ENCODE data around the gene ZNF438.

DNA sequence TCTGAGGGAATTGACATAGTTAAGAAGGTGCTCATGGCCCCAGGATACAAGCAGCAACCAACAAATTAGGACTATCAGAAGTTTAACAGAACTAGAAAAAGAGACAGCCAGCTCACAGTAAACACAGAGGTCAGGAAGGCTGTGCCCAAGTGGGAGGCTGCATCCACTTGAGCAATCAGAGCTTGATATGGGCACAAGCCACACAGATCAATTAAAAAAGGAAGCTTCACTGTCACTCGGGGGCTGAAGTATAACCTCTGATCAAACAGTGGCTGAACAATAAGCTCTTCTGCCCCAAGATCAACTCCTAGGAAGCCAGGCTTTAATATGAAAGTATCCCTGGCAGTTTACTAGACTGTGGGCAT is 40.0 kb downstream of the ZNF438 start:
- TF ChIP-seq, protein P1, sequence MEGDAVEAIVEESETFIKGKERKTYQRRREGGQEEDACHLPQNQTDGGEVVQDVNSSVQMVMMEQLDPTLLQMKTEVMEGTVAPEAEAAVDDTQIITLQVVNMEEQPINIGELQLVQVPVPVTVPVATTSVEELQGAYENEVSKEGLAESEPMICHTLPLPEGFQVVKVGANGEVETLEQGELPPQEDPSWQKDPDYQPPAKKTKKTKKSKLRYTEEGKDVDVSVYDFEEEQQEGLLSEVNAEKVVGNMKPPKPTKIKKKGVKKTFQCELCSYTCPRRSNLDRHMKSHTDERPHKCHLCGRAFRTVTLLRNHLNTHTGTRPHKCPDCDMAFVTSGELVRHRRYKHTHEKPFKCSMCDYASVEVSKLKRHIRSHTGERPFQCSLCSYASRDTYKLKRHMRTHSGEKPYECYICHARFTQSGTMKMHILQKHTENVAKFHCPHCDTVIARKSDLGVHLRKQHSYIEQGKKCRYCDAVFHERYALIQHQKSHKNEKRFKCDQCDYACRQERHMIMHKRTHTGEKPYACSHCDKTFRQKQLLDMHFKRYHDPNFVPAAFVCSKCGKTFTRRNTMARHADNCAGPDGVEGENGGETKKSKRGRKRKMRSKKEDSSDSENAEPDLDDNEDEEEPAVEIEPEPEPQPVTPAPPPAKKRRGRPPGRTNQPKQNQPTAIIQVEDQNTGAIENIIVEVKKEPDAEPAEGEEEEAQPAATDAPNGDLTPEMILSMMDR (IDR thresholded peaks at IDR 0.05), result no peak
- TF ChIP-seq POLR2AphosphoS5 (IDR thresholded peaks at IDR 0.05; ENCODE audit: low read depth, low read length), result no peak
- no peak for TF ChIP-seq TCF7L2 (IDR thresholded peaks at IDR 0.05; ENCODE audit: low read depth, low read length)

All from Panc1 (cell line).